GM18507 (cell line): Measurements from ENCODE around the gene ADAT2.

ENCODE experiments used
- DNase-seq: peaks from one replicate; pipeline ENCODE4 v3.0.0; 2011; ENCODE audit warnings: low read depth; ENCODE audit not compliant: insufficient read length; ENCODE audit errors: extremely low spot score
- FAIRE-seq: peaks from 2 replicates; lab custom pipeline; 2011; peaks lifted over from hg19 to GRCh38; lab: Jason Lieb, UNC

The ADAT2 gene

DNA sequence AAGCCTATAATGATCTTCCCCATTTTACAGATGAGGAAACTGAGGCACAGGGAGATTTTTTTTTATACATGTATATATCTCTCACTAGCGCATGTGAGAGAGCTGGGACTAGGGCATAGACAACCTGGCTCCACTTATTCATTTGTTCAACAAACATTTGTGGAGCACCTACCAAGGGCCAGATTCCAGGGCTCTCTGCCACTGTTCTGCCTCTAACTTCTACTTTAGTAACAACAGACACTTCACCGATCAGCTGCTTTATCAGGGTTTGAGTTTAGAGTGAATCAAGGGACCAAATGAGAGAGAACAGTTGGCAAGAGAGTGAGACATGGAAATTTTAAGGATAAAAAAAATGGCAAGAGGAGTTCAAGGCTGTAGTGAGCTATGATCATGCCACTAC lies 7.4 kb downstream of the ADAT2 start:
- FAIRE-seq, result no peak
- DNase-seq, result no peak

DNA sequence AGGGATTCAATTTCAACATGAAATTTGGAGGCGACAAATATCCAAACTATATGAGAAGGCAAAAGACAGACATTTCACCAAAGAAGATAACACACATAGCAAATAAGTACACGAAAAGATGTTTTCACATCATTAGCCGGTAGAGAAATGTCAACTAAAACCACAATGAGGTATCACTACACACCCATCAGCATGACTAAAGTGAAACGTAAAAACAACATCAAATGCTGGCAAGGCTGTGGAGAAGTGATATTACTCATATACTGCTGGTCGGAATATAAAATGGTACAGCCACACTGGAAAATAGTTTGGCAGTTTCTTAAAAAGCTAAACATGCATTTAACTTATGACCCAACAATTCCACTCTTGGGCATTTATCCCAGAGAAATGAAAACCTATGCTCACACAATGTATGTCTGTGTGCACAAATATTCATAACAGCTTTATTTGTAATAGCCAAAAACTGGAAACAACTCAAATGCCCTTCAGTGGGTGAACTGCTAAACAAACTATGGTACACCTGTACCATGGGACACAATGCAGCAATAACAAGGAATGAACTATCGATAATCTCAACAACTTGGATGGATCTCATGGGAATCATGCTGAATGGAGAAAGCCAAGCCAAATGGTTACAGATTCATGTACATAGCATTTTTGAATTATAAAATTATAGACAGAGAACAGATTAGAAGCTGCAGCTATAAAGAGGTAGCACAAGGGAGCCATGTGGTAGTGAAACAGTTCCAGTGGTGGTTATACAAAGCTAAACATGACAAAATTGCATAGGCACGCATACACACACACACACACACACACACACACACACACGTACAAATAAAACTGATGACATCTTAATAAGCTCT lies 8.6 kb downstream of the ADAT2 start:
- no peak for FAIRE-seq
- DNase-seq, result no peak

- FAIRE-seq, result no peak
- no peak for DNase-seq
These were observed 9.5 kb downstream of the ADAT2 start for GRCh38 chr6:143441010-143441409.

DNA sequence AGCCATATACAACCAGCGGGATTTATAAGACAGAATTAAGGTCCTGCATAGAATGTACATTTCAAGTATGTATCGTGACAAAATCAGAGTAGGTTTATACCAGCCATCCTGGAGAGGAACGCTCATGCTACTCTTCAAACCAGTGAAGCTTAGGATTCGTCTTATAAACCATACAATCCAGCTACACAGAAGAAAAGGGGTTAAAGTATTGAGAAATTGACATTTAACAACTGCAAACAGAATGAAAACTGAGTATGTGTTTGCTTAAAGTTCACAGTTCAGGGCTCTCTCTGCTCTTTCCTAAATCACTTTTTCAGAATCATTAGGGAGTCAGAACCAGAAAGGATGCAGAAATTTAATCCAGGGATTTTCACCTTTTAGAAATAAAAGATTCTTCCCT lies 17.9 kb downstream of the ADAT2 start:
- DNase-seq (no peak), FAIRE-seq (peak; percentile 9)

- no peak for DNase-seq
- no peak for FAIRE-seq
These were observed 19.3 kb downstream of the ADAT2 start for GRCh38 chr6:143431226-143431625.

DNA sequence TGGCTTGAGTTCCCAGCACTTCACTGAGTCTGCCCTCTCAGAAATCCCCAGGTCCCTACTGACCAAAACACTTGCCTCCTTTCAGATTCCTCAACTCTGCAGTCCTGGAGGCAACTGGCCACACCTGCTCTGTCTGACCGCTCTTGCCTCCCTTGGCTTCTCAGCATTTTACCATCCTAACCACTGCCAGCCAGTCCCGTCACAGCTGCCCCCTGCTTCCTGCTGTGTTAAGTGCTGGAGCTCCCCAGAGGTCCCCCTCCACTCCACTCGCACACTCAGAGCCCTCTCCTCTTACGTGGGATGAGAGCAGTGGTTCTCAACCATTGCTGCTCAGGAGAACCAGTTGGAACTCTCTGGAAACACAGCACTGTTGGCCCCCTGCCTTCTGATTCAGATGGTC lies 20.5 kb downstream of the ADAT2 start:
- no peak for FAIRE-seq
- no peak for DNase-seq

- peak; percentile 76 for FAIRE-seq
- DNase-seq, result peak; percentile 33
These were observed 23.2 kb downstream of the ADAT2 start for GRCh38 chr6:143427109-143427817.

DNA sequence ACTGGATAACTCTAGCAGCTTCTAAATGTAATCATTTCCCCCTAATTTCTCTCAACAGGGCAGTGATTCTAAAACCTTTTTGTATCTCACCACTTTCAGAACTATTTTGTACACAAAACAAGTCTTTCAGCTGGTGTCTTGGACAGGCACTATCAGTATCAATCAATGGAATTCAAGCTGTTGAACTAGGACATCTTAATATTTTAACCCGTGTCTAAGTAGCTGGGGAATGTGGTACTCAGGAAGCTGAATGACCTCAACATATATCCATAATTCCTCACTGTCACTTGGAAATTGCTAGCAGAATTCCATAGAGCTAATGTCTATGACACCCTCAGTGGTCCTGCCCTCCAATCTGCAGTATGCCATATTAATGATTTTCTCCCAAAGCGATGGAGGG lies 24.5 kb downstream of the ADAT2 start:
- DNase-seq, result no peak
- no peak for FAIRE-seq

DNA sequence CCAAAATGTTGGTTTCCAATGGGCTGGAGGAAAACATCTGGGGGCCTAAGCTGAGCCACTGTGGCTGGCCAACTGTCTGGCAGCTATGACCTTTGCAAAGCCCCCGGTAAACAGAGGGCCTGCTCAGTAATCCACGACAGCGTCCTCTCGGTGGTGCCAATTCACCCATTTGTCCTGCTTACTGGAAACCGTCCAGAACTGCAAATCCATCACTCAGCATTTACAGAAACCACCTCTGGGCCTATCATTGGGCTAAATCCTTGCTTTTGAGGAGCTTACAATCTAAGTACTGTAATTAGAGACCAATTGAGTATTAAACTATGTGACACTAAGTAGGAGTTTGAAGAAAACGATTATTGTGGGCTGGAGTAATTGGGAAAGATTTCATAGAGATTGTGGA lies 31.0 kb downstream of the ADAT2 start:
- FAIRE-seq, result no peak
- DNase-seq, result no peak

DNA sequence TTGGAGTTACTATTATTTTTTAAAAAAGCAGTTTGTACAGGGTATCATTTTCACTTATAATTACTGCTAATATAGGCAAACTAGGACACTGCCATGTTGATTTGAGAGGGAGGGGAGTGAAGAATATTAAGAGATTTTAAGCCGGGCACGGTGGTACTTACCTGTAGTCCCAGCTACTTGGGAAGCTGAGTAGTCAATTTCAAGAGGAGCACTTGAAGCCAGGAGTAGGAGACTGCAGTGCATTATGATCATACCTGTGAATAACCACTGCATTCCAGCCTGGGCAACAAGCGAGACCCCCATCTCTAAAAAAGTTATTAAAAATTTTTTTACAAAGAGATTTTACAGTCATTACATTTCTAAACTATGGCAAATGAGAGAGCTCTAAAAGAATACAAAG lies 35.7 kb downstream of the ADAT2 start:
- no peak for DNase-seq
- FAIRE-seq, result no peak

GRCh38 chr6:143410859-143411270 lies 39.6 kb downstream of the ADAT2 start:
- no peak for FAIRE-seq

DNA sequence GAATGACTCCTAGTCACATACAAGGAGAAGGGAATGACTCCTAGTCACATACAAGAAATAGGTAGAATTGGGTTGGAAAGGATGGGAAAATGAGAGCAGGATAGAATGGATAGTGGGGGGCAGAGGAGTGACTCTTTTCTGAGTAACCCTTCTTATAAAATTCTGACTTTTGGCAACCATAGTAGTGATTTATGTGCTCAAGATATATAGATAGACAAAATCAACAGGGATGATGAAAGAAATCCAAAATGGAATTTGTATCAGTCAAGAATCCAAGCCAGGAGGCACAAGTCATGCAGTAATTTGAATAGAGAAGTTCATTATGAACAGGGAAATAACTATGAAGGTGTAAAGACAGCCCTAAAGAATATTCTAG lies 41.7 kb downstream of the ADAT2 start:
- FAIRE-seq (no peak), DNase-seq (no peak)

More at GRCh38 chr6:143410859-143411270, 39.6 kb downstream of the ADAT2 start:
- no peak for DNase-seq

DNA sequence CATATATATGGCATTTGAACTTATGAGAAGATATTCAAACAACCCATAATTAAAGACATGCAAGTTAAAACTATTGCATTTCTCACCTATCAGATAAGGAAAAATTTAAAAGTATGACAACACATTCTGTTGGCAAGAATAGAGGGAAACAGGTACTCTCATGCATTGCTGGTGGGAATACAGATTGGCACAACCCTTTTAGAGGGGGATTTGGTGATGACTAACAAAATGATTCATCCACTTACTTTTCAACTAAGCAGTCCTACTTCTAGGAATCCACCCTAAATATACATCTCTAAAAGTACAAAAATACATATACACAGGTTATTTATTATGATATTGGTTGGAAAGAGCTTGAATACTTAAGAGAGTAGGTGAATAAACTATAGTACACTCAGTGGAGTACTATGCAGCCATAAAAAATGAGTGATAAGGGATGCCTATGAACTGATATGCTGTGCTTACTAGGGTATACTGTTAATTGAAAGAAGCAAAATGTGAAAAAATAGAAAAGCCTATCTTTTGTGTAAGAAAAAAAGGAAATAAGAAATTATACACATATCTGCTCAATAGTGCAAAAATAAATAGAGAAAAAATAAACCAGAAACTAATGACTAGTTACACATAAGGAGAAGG lies 42.2 kb downstream of the ADAT2 start:
- DNase-seq (no peak), FAIRE-seq (no peak)

GRCh38 chr6:143406673-143407072 lies 43.8 kb downstream of the ADAT2 start:
- FAIRE-seq (peak; percentile 70), DNase-seq (no peak)

DNA sequence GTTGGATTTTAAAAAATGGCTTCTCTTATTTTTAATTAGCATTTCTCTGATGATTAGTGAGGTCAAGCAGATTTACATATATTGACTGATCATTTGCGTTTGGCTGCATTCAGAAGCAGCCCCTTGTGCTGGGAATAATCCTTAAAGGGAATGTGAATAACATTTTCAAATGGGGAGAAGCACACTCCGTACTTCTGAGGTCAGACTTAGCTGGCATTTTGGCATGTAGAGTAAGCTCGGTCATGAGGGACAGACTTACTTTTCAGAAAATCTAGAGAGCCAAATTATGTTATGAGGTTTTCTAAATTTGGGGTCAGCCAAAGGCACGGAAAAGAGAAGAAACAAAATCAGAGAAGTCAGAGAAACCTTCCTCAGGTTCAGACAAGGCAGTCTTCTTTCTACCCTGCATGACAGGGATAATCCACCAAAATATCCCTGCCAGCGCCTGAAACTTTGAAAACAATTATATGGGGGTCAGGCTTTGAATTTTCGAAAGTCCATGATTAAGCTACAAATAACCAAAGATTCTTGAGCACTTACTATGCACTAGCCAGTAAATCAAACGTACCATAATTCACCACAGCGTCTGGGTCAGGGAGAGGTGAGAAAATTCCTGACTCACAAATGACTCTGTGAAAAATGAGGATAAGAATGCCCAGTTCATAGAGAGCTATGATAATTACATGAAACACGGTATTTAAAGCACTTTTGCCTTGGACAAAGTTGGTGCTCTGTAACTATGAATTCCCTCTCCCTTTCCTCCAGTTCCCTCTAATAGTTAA lies 44.9 kb downstream of the ADAT2 start:
- FAIRE-seq (no peak), DNase-seq (no peak)

DNA sequence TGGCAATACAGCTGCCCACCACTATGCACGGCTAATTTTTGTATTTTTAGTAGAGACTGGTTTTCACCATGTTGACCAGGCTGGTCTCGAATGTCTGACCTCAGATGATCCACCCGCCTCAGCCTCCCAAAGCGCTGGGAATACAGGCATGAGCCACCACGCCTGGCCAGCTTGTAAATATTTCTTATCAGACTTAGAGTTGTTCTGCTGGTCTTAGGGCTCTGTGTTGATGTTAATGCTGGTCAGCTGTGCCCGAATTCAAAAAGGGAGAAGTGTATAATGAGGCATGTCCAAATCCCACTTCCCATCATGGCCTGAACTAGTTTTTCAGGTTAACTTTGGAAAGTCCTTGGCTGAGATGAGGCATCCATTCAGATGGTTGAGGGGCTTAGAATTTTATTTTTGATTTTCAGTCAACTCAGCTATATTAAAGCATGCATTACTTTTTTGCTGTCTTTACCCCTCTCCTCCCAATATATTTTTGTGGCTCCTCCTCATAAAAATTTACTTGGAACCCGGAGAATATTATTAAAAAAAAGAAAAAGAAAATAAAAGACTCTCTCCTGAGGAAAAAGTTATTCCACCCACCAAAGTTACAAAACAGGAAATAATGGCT lies 47.7 kb downstream of the ADAT2 start:
- DNase-seq (no peak), FAIRE-seq (no peak)

DNA sequence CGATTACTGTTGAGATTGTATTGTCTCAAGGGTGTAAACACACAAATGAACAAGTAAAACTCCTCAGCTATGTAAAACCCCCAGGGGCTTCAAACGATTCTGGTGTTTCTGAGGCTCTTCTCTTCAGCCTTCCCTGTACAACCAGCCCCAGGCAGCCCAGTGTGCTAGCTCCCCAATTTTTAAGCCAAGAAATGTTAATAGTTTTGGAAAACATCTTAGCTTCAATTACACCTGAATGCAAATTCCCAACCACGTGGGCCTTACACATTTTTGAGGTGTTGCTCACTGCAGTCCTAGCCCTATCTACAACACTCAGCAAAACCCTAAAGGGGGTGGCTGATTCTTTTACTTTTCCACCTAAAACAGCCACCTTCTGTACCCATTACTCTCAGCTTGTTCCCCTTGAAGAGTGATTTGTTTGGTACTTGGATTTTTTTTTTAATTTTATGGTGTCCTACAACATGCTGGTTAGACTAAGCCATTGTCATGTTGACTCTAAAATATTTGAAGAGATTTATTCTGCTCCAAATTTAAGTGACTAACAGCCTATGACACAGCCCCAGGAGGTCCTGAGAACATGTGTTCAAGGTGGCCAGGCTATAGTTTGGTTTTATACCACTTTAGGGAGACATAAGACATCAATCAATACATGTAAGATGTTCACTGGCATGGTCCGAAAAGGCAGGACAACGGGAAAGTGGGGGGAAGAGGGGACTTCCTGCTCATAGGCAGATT lies 48.7 kb downstream of the ADAT2 start:
- no peak for DNase-seq
- no peak for FAIRE-seq

DNA sequence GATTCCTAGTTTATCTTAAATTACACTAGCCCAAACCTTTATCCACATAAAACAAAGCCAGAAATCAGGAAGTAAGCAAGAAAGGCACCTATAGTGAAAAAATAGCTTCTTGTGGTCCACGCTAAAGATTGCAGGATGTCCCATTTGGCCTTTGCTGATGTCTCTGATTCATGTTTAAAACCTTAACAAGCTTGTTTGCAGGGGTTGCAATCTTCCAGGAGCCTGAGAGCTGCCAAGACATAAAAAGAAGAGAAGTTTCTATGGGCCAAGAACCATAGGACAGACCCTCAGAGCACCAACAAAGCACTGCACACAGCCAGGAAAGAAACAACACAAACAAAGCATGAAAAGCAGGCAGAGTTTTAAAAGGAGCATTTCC lies 49.4 kb downstream of the ADAT2 start:
- DNase-seq (no peak), FAIRE-seq (no peak)
